ENCODE data around the gene HOXB13.

HOXB13 gene

GRCh38 chr17:48756830-48757251 lies 28.3 kb upstream of the HOXB13 start:
- H3K27me3 ChIP-seq (ENCODE audit: low read length), result no peaks in the 10 kb centered on the region
- TF ChIP-seq CTCF (IDR thresholded peaks at IDR 0.05; ENCODE audit: insufficient read depth, low read length, poor library complexity, severe bottlenecking), result no peak
- no peak for TF ChIP-seq EZH2phosphoT487 (conservative IDR thresholded peaks at IDR 0.05; ENCODE audit: low read length)

GRCh38 chr17:48755356-48755755 lies 26.8 kb upstream of the HOXB13 start:
- no peaks in the 10 kb centered on the region for H3F3A ChIP-seq (ENCODE audit: insufficient read depth)
- H4K20me1 ChIP-seq (ENCODE audit: low read depth, low read length), result no peaks in the 10 kb centered on the region
- H3K4me2 ChIP-seq (ENCODE audit: low read depth, low read length, poor library complexity, severe bottlenecking), result no peak overlapping the region
- no peaks in the 10 kb centered on the region for H3K36me3 ChIP-seq (ENCODE audit: low read length)
- H3K9ac ChIP-seq (ENCODE audit: low read length), result no peak overlapping the region
- H3K9me2 ChIP-seq (replicated peaks; ENCODE audit: insufficient read depth, low read length), result no peaks in the 10 kb centered on the region
- H3K4me3 ChIP-seq (ENCODE audit: insufficient read depth, low read length, poor library complexity, severe bottlenecking), result no peak overlapping the region
- no peak overlapping the region for H3K27ac ChIP-seq (ENCODE audit: low read depth, low read length)
- no peaks in the 10 kb centered on the region for H3K9me3 ChIP-seq (ENCODE audit: insufficient read depth, low read length)
- no peak overlapping the region for H2AFZ ChIP-seq (ENCODE audit: low read depth, low read length, severe bottlenecking)
- H3K27me3 ChIP-seq (ENCODE audit: low read length), result no peaks in the 10 kb centered on the region
- TF ChIP-seq CTCF (IDR thresholded peaks at IDR 0.05; ENCODE audit: insufficient read depth, low read length, poor library complexity, severe bottlenecking), result no peak
- TF ChIP-seq EZH2phosphoT487 (conservative IDR thresholded peaks at IDR 0.05; ENCODE audit: low read length), result no peak
- H3K79me2 ChIP-seq (ENCODE audit: insufficient read depth, low read length), result no peaks in the 10 kb centered on the region

More at GRCh38 chr17:48756830-48757251, 28.3 kb upstream of the HOXB13 start:
- no peak overlapping the region for H3K9ac ChIP-seq (ENCODE audit: low read length)
- no peaks in the 10 kb centered on the region for H3K9me3 ChIP-seq (ENCODE audit: insufficient read depth, low read length)
- H3K4me2 ChIP-seq (ENCODE audit: low read depth, low read length, poor library complexity, severe bottlenecking), result no peak overlapping the region
- H3K79me2 ChIP-seq (ENCODE audit: insufficient read depth, low read length), result no peaks in the 10 kb centered on the region
- no peak overlapping the region for H3K27ac ChIP-seq (ENCODE audit: low read depth, low read length)
- H4K20me1 ChIP-seq (ENCODE audit: low read depth, low read length), result no peaks in the 10 kb centered on the region
- H3K9me2 ChIP-seq (replicated peaks; ENCODE audit: insufficient read depth, low read length), result no peaks in the 10 kb centered on the region
- H2AFZ ChIP-seq (ENCODE audit: low read depth, low read length, severe bottlenecking), result no peak overlapping the region
- no peaks in the 10 kb centered on the region for H3K36me3 ChIP-seq (ENCODE audit: low read length)
- H3F3A ChIP-seq (ENCODE audit: insufficient read depth), result no peaks in the 10 kb centered on the region
- no peak overlapping the region for H3K4me3 ChIP-seq (ENCODE audit: insufficient read depth, low read length, poor library complexity, severe bottlenecking)

- Histone ChIP-seq H3K9me3 (ENCODE audit: insufficient read depth, low read length) (no peaks in the 10 kb centered on the region), H3F3A (ENCODE audit: insufficient read depth) (no peaks in the 10 kb centered on the region), H3K36me3 (ENCODE audit: low read length) (no peaks in the 10 kb centered on the region), H3K4me2 (ENCODE audit: low read depth, low read length, poor library complexity, severe bottlenecking) (no peak overlapping the region), H4K20me1 (ENCODE audit: low read depth, low read length) (no peaks in the 10 kb centered on the region), H2AFZ (ENCODE audit: low read depth, low read length, severe bottlenecking) (no peak overlapping the region), H3K9me2 (replicated peaks; ENCODE audit: insufficient read depth, low read length) (no peaks in the 10 kb centered on the region), H3K27ac (ENCODE audit: low read depth, low read length) (no peak overlapping the region), H3K79me2 (ENCODE audit: insufficient read depth, low read length) (no peaks in the 10 kb centered on the region), H3K9ac (ENCODE audit: low read length) (no peak overlapping the region), H3K27me3 (ENCODE audit: low read length) (no peaks in the 10 kb centered on the region), H3K4me3 (ENCODE audit: insufficient read depth, low read length, poor library complexity, severe bottlenecking) (no peak overlapping the region)
- TF ChIP-seq EZH2phosphoT487 (conservative IDR thresholded peaks at IDR 0.05; ENCODE audit: low read length), result no peak
- TF ChIP-seq CTCF (IDR thresholded peaks at IDR 0.05; ENCODE audit: insufficient read depth, low read length, poor library complexity, severe bottlenecking), result no peak
Measured at GRCh38 chr17:48754500-48755261, 26.1 kb upstream of the HOXB13 start.

All from SU-DHL-6 (cell line).